H7 (cell line): ENCODE data around the gene FDXR. TPM values are rescaled to one million over a fixed set of nuclear protein-coding genes. Genes with fewer than 3 reads are reported as not detected.

Experiments used
- DNase-seq: peaks from one replicate; pipeline ENCODE4 v3.0.0; 2012
- H3K27me3 ChIP-seq: 2 replicates; pipeline ENCODE4 v1.6.0; 2011; ENCODE audit warnings: mild to moderate bottlenecking, low read length; ENCODE audit not compliant: control insufficient read depth, insufficient read depth
- H3K36me3 ChIP-seq: replicated peaks from 2 replicates; pipeline ENCODE4 v1.5.1; 2011; ENCODE audit warnings: low read length; ENCODE audit not compliant: control insufficient read depth, insufficient read depth
- H3K4me3 ChIP-seq: 2 replicates; pipeline ENCODE4 v1.5.1; 2011; ENCODE audit warnings: low read depth, mild to moderate bottlenecking, control low read depth, low read length, moderate library complexity; ENCODE audit not compliant: insufficient read depth
- total RNA-seq: library from RNA; depleted of rRNA; stranded (reverse); fragments of >200 nt; shearing (Covaris generic); gene quantifications from 2 replicates; pipeline ENCODE4 v1.2.3, GENCODE V29; 2014

The FDXR gene
- total RNA-seq, 1 experiment from 2014 or later = 9.7 TPM

DNA sequence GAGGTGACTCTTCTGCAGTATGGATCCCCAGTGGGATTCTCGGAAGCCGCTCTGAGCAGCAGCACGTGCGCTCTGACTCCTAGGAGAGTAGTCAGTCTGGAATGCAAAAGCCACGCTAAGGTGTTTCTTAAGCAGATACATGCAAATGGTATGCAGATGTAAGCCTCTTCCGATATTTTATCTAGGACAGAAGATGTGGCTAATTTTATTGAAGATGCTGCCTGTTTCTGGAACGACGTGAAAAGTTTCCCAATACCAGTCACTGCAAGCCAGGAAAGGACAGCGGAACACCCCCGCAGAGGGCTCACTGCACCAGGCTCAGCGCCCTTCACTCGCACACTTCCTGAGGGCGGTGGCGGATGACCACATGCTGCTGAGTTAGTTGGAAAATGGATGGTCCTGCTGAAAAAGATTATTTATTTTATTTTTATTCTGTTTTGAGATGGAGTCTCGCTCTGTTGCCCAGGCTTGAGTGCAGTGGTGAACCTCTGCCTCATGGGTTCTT, 10.5 kb upstream of the FDXR start:
- no peak overlapping the region for H3K4me3 ChIP-seq
- DNase-seq = no peak
- H3K36me3 ChIP-seq = no peaks in the 10 kb centered on the region
- H3K27me3 ChIP-seq = peaks cover under 1% of the 10 kb centered on the region; the same call in 1 of the 2 replicates

DNA sequence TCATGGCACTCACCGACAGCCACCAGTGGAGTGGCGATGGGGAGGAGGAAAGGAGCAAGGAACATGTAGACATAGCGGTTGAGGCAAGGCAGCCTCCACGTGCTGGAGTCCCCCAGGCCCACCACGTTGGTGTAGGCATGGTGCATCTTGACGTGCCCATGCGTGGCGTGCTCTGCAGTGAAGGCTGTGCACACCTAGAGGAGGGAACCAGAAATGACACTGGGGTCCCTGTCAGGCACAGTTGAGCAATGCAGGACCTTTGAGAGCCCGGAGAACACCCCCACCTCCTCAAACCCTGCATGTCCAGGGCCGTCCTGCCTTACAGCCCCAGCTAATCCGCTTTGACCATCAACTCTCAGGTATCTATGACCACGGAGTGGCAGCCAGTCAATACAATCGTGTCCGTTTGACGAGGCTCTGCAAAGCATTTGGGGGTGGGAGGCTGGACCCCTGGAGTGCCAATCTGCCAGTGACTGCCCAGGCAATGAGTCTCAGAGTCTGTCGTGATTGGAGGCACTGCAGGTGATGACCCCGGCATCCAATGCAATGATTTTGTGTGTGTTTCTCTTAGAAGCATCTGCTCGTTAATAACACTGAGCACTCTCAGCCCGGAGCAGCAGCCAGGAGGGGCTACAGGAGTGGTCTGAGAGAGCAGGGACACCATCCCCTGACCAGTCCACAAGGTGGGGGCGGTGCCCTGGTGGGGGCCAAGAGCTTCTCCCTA, 9.9 kb upstream of the FDXR start:
- H3K27me3 ChIP-seq = peaks cover under 1% of the 10 kb centered on the region; the same call in 1 of the 2 replicates
- DNase-seq = no peak
- no peak overlapping the region for H3K4me3 ChIP-seq
- no peaks in the 10 kb centered on the region for H3K36me3 ChIP-seq

DNA sequence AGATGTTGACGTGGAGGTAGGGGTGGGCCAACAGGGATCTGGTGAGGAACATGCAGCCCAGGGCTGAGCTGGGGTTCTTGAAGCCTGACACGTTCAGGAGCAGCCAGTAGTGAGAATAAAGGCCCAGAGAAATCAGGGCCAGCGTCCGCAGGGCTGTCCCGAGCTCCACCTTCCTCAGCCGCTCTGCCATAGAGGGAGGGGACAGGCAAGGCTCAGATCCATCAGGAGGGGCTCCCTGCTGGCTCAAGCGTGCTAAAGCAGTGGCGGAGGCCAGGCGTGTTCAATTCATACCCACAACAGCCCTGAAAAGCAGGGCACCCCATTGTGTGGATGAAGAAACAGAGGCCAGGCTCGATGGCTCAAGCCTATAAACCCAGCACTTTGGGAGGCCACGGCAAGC, 8.3 kb upstream of the FDXR start:
- Histone ChIP-seq H3K4me3 (no peak overlapping the region), H3K36me3 (no peaks in the 10 kb centered on the region), H3K27me3 (peaks cover 1% of the 10 kb centered on the region; the same call in 1 of the 2 replicates)
- DNase-seq = no peak

DNA sequence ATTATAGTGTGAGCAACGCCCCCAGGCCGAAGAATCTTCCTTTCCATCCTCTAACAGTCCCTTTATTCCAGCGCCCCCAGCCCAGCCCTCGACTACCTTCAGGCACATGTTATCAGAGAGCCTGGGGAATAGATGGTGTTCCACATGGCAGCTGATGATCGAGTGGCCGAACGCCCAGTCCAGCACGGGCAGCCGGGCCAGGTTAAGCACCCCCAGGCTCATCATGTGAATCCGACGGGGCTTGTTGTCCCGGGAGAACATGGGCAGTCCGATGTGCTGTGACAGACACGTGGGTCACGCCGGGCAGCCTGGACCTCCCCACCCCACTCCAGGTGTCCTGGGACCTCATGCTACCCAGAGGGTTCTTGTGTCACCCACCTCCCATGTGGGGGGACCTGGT, 6.5 kb upstream of the FDXR start:
- no peak overlapping the region for H3K4me3 ChIP-seq

DNA sequence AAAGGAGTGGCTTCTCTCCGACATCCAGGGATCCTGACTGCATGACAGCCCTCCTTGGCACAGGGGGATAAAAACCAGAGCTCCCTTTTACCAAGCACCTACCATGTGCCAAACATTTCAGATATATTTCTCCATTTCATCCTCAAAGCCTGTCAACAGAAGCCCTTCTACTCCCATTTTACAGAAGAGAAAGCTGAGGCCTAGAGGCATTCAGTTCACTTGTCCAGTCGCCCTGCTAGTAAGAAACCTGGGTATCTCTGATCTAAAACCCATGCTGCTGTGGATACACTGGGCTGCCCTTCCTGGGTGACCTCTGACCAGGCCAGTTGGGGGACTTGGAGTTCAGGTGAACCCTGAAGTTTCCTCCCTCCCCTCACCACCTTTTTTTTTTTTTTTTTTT, 5.9 kb upstream of the FDXR start:
- no peak for DNase-seq
- no peaks in the 10 kb centered on the region for H3K36me3 ChIP-seq
- 0 out of 2 replicates have a peak, but pooled peaks cover 1% of the 10 kb centered on the region for H3K27me3 ChIP-seq
- H3K4me3 ChIP-seq = no peak overlapping the region

More for the DNA sequence above, 6.5 kb upstream of the FDXR start:
- Histone ChIP-seq H3K27me3 (0 out of 2 replicates have a peak, but pooled peaks cover 1% of the 10 kb centered on the region), H3K36me3 (no peaks in the 10 kb centered on the region)
- DNase-seq = no peak

DNA sequence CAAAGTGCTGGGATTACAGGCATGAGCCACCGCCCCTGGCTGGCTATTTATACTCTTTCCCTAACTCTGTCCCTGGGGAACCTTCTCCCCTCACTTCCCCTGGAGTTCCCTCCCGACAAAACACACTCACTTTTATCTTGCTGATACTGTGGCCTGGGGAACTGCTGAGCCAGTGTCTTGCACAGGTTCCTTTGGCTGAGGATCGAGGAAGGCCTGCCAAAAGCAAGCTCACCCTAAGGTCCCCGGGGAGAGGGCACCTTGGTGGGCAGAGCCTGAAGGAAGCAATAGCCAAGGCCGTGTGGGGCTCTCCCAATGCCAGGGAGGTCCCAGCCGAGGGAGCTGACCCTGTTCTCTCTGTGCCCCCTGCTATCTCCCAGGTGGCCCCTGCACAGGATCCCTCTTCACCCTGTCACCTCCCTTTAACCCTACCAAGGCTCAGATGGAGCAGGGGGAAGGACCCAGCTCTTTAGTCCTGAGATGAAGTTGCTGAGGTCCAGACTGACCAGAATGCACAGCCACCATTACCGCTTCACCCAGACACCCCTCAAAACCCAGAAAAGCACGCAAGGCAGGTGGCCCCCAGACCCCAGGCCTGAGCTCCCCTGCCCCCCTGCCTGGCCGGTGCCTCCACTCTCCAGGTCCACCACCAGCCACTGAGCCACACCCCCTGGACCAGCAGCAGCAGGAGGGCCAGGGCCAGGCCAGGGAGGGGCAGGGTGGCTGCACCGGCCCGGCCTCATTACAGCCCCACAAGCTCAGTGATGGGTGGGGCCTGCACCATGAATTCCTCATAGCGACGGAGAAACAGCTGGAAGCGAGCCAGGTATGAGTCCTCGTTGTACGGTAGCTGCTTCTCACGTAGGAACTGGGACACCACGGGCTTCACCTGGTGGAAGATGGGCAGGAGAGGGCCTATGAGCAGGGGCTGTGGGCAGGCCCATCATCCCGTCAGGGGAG, 5.1 kb upstream of the FDXR start:
- no peak for DNase-seq
- Histone ChIP-seq H3K36me3 (no peaks in the 10 kb centered on the region), H3K27me3 (0 out of 2 replicates have a peak, but pooled peaks cover 1% of the 10 kb centered on the region), H3K4me3 (no peak overlapping the region)

DNA sequence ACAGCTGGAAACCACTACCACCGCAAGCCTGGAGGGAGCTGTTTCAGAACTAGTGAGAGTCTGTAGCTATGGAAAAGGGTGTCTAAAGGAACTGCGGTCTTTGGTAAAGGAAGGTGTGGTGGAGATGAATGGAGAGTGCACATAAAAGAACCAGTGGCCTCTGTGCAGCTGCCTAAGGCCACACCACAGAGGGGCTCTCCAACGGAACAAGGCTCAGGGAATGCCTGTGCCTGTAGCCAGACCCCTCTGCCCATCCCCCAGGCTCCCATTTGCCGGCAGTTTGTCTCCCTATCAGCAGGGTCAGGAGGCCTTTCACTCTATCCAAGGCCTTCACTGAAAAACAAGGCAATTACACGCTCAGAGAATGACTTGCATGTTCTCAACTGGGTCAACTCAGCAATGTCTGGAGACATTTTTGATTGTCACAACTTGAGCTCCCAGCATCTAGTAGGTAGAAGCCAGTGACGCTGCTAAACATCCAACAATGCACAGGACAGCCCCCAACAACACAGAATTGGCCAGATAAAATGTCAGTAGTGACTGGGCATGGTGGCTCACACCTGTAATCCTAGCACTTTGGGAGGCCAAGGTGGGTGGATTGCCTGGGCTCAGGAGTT, 3.3 kb upstream of the FDXR start:
- Histone ChIP-seq H3K36me3 (no peaks in the 10 kb centered on the region; the same call in 1 of the 2 replicates), H3K27me3 (peaks cover 10% of the 10 kb centered on the region), H3K4me3 (no peak overlapping the region)
- peak; percentile 52 for DNase-seq

DNA sequence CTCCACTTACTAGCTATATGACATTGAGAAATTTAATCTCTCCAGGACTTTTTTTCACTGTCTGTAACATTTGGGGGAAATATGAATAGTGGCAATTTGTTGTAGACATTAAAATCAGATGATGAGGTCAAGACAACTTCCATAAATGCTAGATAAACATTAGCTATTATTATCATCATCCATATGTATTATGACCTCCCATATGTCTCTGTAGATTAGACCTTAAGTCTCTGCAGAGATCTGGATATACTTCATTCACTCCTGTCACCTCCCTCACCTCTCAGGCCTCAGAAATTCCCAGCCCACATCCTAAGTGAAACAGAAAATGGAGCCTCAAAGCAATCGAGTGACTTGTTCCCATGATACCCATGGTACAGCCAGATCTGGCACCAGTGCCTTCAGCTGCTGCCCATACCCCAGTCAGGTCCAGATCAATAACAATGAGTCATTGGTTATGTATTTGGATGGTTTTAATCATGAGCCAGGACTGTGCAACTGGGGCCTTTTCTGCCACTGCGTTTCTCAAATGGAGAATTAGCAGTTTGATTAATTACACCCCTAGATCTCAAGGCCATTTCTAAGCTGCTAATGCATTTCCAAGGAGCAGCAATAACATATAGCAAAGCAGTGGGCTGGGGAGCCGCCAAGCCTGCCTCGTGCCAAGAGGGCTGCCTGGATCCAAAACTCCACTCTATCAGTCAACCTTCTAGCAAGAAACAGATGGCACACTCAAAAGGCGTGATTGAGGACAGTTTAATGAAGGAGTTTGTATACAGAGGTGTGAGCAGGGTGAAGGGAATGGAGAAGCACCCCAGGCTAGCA, 2.6 kb upstream of the FDXR start:
- H3K36me3 ChIP-seq = no peaks in the 10 kb centered on the region; the same call in 1 of the 2 replicates
- H3K4me3 ChIP-seq = no peak overlapping the region
- DNase-seq = no peak
- peaks cover 10% of the 10 kb centered on the region for H3K27me3 ChIP-seq

DNA sequence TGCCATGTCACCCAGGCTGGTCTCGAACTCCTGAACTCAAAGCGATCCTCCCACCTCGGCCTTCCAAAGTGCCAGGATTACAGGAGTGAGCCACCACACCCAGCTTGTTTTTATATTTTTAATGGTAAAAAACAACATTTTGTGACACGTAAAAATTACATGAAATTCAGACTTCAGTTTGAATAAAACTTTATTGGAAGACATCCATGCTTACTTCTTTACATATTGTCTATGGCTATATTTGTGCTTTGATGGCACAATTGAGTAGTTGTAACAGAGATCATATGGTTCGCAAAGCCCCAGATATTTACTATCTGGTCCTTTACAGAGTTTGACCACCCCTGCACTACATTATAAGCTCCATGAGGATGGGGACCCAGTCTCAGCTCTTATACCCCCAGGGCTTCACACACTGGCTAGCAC, 1.8 kb upstream of the FDXR start:
- H3K36me3 ChIP-seq = no peaks in the 10 kb centered on the region; the same call in 1 of the 2 replicates
- no peak overlapping the region for H3K4me3 ChIP-seq
- no peak for DNase-seq
- H3K27me3 ChIP-seq = peaks cover 10% of the 10 kb centered on the region

DNA sequence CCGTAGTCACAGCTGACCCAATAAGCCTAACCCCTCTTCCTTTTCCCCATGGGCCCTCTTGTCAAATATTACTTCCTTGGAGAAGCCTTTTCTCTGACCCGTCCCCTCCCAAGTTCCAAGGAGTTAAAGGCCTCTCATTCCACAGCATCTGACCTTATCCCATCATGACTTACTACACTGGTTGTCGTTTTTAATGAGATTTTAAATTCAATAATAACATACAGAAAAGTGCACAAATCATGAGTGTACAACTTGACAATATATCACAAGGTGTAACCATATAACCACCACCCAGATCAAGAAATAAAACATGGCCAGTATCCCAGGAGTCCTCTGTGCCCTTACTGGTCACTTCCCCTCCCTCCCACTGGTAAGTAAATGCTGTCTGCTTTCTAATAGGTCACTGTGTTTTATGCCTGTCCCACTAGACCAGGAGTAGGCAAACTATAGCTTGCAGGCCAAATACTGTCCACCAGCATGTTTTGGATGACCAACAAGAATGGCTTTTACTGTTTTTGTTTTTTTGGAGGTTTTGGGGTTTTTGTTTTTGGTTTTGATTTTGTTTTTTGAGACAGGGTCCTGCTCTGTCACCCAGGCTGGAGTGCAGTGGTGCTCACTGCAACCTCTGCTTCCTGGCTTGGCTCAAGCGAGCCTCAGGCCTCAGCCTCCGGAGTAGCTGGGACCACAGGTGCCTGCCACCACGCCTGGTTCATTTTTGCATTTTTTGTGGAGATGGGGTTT, 1.2 kb upstream of the FDXR start:
- Histone ChIP-seq H3K4me3 (peak overlapping the region; percentile 73), H3K36me3 (no peaks in the 10 kb centered on the region; the same call in 1 of the 2 replicates), H3K27me3 (peaks cover 10% of the 10 kb centered on the region)
- peak; percentile 63 for DNase-seq

DNA sequence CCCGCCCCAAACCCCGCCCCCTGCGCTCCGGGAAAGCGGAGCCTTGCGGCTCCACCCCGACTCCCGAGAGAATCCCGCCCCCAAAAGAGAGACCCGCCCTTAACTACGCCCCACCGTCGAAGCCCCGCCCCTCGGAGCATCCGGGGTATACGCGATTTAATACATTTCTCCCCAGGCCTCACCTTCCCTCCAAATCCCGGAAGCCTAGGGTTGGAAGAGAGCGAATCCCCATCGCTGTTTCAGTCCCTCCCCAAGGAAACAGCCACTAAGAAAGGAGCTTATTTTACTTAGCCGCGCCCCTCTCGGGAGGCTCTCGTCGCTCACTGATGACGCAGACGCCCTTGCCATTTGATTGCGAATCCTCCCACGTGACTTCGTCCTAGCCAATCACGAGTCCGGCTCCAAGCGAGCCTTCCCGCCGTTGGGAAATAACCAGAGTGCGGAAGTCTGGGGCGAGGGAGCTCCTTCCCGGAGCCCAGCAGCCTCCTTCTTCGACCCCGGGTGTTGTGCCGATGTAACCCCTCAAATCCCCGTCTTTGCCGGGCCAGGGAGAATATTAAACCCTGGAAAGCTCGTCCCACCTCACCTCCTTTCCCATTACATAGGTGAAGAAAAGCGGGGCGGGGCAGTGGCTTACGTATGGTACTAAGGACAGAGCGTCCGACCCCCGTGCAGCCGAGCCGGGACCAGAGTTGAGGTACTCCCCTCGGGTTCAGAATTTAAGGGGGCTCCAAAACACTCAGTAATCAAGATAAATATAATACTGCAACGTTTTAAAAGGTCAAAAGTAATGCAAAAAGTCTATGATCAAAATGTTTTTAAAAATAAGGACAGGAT, 461 bp upstream of the FDXR start:
- Histone ChIP-seq H3K36me3 (no peaks in the 10 kb centered on the region; the same call in none of the 2 replicates), H3K4me3 (peak overlapping the region; percentile 73), H3K27me3 (peaks cover 10% of the 10 kb centered on the region)
- peak; percentile 99 for DNase-seq

DNA sequence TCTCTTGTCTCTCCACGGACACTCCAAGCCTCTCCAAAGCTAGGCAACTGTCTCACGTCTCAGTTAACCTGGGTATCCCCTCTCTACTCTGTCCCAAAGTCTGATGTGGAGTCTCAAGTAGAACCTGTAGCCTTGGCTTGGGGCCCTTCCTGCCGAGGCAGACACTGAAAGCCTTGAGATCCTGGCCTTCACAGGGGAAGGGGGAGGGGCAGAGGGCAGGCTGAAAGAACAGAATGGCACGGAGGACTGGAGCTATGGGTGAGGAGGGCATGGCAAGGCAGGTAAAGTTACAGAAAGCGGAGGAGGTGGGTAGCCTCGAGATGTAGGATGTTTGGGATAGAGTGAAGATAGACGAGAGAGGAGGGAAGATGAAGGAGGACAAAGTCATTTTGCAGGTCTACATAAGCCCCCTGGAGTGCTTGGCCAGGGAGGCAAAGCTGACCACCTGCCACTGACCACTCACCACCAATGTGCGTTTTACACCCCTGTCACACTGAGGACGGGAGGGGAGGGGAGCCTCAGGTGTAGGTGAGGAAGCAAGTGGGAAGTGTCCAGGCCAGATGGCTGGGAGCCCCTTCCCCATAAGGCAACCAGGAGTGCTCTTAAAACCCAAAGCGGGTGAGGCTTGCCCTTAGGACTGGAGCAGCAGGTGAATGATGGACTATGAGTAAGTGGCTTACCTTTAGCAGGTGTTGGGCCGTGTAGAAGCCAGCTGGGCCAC, 1.3 kb downstream of the FDXR start:
- Histone ChIP-seq H3K36me3 (no peaks in the 10 kb centered on the region; the same call in none of the 2 replicates), H3K27me3 (peaks cover 9% of the 10 kb centered on the region), H3K4me3 (peak overlapping the region; percentile 73; the same call in 1 of the 2 replicates)
- no peak for DNase-seq
